ENCODE results near the gene ADGRG7.

The ADGRG7 gene

GRCh38 chr3:100696161-100696560 lies 86.8 kb downstream of the ADGRG7 start:
- DNase-seq = no peak
- no peak overlapping the region for H3K27ac Mint-ChIP-seq
- TF ChIP-seq CTCF (IDR thresholded peaks at IDR 0.05) = no peak
- no peak overlapping the region for H3K4me3 Mint-ChIP-seq
- H3K9me3 Mint-ChIP-seq = peaks cover 8% of the 10 kb centered on the region
- H3K36me3 Mint-ChIP-seq (ENCODE audit: low read depth) = no peaks in the 10 kb centered on the region
- H3K27me3 Mint-ChIP-seq (ENCODE audit: low read depth, poor library complexity) = peaks cover 39% of the 10 kb centered on the region
- no peaks in the 10 kb centered on the region for H3K4me1 Mint-ChIP-seq

- Mint-ChIP-seq H3K36me3 (ENCODE audit: low read depth) (no peaks in the 10 kb centered on the region), H3K27ac (no peak overlapping the region)
- DNase-seq = no peak
Observed at GRCh38 chr3:100697172-100697571, 87.8 kb downstream of the ADGRG7 start.

GRCh38 chr3:100697723-100698285 lies 88.4 kb downstream of the ADGRG7 start:
- Mint-ChIP-seq H3K4me3 (no peak overlapping the region), H3K27ac (no peak overlapping the region), H3K9me3 (peaks cover 3% of the 10 kb centered on the region), H3K4me1 (no peaks in the 10 kb centered on the region), H3K27me3 (ENCODE audit: low read depth, poor library complexity) (peaks cover 41% of the 10 kb centered on the region), H3K36me3 (ENCODE audit: low read depth) (no peaks in the 10 kb centered on the region)
- TF ChIP-seq CTCF (IDR thresholded peaks at IDR 0.05) = no peak
- DNase-seq = no peak

More at GRCh38 chr3:100697172-100697571, 87.8 kb downstream of the ADGRG7 start:
- peaks cover 41% of the 10 kb centered on the region for H3K27me3 Mint-ChIP-seq (ENCODE audit: low read depth, poor library complexity)
- peaks cover 3% of the 10 kb centered on the region for H3K9me3 Mint-ChIP-seq
- no peaks in the 10 kb centered on the region for H3K4me1 Mint-ChIP-seq
- H3K4me3 Mint-ChIP-seq = no peak overlapping the region
- no peak for TF ChIP-seq CTCF (IDR thresholded peaks at IDR 0.05)

- no peak for TF ChIP-seq CTCF (IDR thresholded peaks at IDR 0.05)
- Mint-ChIP-seq H3K4me3 (no peak overlapping the region), H3K36me3 (ENCODE audit: low read depth) (no peaks in the 10 kb centered on the region), H3K4me1 (no peaks in the 10 kb centered on the region), H3K27ac (no peak overlapping the region), H3K9me3 (peaks cover 3% of the 10 kb centered on the region), H3K27me3 (ENCODE audit: low read depth, poor library complexity) (peaks cover 49% of the 10 kb centered on the region)
- DNase-seq = no peak
Observed at GRCh38 chr3:100698736-100699135, 89.3 kb downstream of the ADGRG7 start.

GRCh38 chr3:100700708-100701107 lies 91.3 kb downstream of the ADGRG7 start:
- Mint-ChIP-seq H3K4me3 (no peak overlapping the region), H3K27ac (no peak overlapping the region), H3K9me3 (peaks cover 3% of the 10 kb centered on the region), H3K4me1 (no peaks in the 10 kb centered on the region), H3K27me3 (ENCODE audit: low read depth, poor library complexity) (peaks cover 54% of the 10 kb centered on the region), H3K36me3 (ENCODE audit: low read depth) (no peaks in the 10 kb centered on the region)
- TF ChIP-seq CTCF (IDR thresholded peaks at IDR 0.05) = no peak
- no peak for DNase-seq
